Stimulated activated CD4-positive, alpha-beta T cell treated with anti-CD3 and anti-CD28 coated beads, Interleukin-1b, Interleukin-23, amount 100 ng/mL, for 48 hours (primary cell): ENCODE data around the gene ELOVL1.
"Not testable (repeated sequence)": the region's sequence is repeated elsewhere in the genome, so short reads cannot be mapped to it uniquely, and the experiment has no call there.

Experiments
- DNase-seq: peaks from one replicate; pipeline ENCODE4 v3.0.0-alpha.2; 2020

The ELOVL1 gene

DNA sequence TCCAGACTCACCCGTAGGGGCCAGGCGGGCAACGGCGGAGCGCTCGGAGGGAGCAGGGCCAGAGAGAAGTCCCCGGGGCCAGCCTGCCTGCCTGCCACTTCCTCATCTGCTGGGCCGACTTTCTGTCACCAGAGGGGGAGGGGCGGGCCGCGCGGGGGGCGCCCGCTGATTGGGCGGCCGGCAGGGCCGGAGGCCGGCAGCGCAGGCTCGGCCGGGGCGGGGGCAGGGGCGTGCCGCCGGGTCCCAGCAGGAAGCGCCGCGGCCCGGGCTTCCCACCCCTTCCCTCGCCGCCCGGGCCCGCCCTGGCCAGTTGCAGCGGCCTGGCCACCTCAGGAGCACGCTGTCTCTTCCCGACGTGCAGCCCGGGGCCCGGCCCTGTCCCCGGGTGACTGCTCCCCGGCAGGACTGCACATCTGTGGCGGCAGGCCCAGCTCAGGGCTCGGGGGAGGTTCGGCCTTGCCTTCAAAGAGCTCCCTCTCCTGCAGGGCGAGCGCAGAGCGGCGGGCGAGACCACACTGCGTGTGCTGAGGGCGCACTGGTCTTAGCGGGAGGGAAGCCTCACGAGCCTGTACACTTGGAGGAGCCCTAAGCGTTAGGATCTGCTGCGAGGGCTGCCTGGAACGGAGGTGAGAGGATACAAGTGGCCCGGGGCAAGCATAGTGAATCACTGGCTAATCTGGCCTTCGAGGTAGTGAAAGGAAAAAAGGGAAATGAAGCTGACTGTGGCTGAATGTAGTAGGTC is at the start of gene ELOVL1:
Gene ELOVL1 (minus strand): TSS at position 108 of the 742 bp plus-strand sequence. CDS start 2,402 bp downstream, outside the sequence.
- DNase-seq: peak; percentile 86

DNA sequence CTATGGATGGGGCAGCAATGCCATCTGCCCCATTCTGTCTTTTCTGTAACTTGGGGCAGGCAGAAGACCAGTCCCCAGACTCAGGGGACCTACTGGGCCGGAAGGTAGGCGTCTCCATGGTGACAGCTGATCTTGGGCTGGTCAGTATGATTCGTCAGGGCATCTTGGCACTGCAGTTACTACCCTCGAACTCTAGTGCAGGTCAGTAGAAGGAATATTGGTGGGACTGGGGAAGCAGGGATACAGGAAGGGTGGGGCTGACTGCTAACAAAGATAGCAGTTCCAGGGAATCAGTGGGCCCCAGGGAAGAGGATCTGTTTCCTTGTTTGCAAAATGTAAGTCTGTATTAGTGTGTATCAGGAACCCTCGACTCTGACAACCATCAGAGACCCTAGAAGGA is 48.1 kb upstream of the ELOVL1 start:
- no peak for DNase-seq

DNA sequence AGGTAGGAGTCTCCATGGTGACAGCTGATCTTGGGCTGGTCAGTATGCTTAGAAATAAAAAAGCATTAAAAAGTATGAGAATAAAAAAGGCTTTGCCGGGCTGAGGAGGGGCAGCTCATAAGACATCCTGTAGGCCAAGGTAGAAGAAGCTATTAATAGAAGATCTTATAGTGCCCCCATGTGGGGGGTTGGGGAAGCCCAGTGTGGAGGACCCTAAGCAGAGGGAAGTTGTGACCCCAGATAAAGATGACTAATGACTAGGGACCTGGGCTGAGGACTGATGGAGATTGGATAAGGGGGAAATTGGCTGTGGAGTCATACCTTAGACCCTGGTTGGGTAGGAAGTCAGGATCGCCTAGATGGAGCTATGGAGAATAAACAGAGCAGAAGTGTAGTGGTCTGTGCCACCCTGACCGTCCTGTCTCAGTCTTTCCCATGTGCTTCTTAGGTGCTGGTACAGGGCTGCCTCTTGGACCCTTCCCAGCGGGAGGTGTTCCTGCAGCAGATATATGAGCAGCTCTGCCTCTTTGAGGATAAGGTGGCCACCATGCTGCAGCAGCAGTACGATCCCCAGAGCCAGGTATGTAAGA is 46.9 kb upstream of the ELOVL1 start:
- peak; percentile 39 for DNase-seq

DNA sequence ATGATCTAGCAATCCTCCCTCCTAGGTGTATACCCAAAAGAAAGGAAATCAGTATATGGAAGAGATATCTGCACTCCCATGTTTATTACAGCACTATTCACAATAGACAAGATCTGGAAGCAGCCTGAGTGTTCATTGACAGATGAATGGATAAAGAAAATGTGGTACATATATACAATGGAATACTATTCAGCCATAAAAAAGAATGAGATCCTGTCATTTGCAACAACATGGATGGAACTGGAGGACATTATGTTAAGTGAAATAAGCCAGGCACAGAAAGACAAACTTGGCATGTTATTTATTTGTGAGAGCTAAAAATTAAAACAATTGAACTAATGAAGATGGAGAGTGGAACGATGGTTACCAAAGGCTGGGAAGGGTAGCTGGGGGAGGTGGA is 45.6 kb upstream of the ELOVL1 start:
- DNase-seq: not testable (repeated sequence)

DNA sequence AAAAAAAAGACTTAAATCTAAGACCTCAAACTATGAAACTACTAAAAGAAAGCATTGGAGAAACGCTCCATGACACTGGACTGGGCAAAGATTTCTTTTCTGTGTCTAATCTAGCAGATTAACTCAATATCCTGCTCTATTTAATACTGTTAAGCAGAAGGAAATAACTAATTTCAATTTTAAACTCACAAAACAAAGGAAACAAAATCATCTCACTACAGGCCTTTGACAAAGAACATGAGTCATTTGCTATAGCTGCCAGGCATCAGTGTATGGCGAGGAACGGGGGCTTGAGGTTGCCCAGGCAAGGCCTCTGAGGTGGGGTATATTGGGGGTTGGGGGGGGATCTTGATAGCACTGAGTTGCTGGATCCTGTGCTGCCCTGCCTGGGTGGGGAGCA is 42.8 kb upstream of the ELOVL1 start:
- no peak for DNase-seq

- no peak for DNase-seq
Observed at GRCh38 chr1:43405876-43406234, 38.0 kb upstream of the ELOVL1 start.

- DNase-seq: no peak
Observed at GRCh38 chr1:43405219-43405875, 37.5 kb upstream of the ELOVL1 start.

GRCh38 chr1:43404353-43404752 is 36.5 kb upstream of the ELOVL1 start:
- DNase-seq: no peak

DNA sequence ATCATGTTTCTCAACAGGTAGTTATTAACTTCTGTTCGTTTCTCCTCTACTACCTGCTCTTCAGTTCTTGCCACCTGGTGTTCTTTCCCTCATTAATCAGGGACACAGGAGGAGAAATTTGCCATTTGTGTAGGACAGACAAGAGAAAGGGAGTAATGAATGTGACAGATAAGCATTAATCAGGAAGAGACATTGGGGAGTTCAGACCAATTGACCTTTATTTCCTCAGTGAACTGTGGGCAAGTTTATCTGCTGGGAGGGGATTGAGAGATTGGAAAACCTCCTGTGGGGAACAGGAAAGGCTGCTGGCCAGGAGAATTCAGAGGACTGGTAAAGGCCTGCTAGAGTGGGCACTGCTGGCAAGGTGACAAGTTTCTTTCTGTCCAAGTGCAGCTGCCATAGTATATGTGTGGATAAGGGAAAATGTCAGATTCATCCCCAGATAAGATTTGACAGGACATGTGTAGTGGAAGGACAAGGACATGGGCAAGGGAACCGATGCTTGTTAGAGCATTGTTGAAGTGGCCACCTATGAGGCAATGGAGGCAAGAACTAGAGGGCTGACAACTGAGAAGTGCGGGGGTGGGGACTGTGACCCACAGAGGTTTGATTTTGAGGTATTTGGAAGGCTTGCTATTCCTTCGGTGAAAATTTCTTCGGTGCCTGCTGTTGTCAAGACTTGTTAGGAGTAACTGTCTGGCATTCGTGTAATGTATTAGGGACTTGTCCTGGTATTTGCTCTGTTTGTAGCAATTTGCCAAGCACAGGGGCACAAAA is 34.5 kb upstream of the ELOVL1 start:
- DNase-seq: no peak

GRCh38 chr1:43400441-43400840 is 32.6 kb upstream of the ELOVL1 start:
- DNase-seq: not testable (repeated sequence)

GRCh38 chr1:43398227-43398626 is 30.4 kb upstream of the ELOVL1 start:
- DNase-seq: no peak

DNA sequence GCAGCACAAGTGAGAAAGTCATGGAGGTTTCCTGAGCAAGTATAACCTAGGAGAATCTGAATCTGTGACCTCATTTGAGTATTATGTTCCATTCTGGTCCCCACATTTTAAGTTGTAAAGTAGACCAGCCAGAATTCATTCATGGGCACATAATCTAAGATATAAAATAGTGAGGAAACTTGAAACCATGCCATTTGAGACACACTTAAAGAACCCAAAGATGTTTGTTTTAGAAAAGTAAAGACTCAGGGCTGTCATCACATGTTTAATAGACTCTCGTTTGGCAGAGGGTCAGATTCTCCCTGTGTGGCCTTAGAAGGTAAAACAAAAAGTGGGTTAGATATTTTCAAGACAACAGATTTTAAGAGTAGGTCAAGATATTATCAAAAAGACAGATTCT is 28.2 kb upstream of the ELOVL1 start:
- DNase-seq: no peak

GRCh38 chr1:43395523-43395922 is 27.7 kb upstream of the ELOVL1 start:
- DNase-seq: no peak

- DNase-seq: no peak
Observed at GRCh38 chr1:43392702-43393101, 24.9 kb upstream of the ELOVL1 start.

GRCh38 chr1:43389326-43390313 is 21.8 kb upstream of the ELOVL1 start, which contains the start of the genes MED8 and SZT2:
TSS of gene MED8 (minus strand) at chr1:43389800. CDS start at chr1:43389764, 36 bp downstream.
TSS of gene SZT2 (plus strand) at chr1:43389899. CDS start at chr1:43389969, 70 bp downstream.
- peak; percentile 94 for DNase-seq

DNA sequence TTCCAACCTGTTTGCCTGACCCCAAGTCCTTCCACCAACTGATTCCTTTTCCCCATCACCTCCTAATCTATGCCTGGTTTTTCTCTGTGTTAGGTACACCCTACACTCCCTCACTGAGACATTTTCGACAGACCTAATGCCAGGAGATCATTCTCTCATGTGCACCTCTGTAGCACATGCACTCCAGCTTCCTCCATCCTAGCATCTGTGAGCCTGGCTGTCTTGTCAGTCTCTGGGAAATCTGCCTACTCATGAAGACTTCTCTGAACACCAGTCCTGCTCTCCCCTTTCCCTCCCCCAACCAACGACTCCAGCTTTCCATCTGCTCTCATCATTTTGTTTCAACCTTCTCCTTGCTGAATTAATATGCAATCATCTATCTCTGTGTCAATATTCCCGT is 20.8 kb upstream of the ELOVL1 start:
- no peak for DNase-seq

DNA sequence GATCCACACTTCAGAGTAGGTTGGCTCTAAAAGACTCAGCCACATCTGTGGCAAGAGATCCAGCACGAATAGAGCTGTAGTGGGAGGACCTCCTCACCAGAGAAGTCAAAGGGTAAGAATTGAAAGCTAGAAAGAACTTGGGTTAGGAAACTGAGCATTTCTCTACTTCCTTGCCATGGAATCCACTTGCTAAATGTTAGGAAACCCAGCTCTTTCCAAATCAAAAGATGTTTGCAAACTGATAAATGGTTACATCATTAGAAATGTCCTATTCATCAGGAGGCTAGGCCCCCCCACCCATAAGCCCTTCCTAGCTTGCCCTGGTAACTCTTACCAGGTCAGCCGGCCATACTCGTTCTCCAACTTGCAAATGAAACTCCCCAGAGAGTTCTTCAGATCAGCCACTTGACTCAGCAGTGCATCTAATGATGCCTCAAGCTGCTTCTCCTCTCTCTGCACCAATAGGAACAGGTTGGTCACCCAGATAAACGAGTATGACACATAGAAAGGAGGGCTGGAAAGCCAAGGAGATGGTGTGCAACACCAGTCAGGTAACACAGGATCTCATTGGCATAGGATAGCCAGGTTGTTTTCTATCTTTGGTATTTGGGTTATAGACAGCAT is 20.3 kb upstream of the ELOVL1 start:
- no peak for DNase-seq

DNA sequence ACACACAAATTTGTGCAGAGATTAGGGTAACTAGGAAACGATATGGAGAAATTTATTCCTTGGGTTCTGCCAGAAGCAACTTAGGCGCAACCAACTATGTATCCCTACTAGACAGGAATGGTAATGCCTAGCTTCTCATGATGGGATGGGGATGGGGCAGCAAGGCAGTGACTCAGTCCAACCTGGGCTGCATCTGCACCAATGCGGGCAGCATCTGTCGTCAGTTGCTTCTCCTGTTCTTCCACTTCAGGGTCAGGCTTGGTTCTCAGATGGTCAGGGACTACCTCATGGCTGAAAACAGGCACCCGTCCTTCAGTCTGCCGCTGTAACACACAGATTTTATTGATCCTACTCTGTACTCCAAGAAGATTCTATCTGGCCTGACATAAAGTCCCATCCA is 18.9 kb upstream of the ELOVL1 start:
- DNase-seq: no peak

GRCh38 chr1:43383449-43383848 is 15.6 kb upstream of the ELOVL1 start:
- no peak for DNase-seq

DNA sequence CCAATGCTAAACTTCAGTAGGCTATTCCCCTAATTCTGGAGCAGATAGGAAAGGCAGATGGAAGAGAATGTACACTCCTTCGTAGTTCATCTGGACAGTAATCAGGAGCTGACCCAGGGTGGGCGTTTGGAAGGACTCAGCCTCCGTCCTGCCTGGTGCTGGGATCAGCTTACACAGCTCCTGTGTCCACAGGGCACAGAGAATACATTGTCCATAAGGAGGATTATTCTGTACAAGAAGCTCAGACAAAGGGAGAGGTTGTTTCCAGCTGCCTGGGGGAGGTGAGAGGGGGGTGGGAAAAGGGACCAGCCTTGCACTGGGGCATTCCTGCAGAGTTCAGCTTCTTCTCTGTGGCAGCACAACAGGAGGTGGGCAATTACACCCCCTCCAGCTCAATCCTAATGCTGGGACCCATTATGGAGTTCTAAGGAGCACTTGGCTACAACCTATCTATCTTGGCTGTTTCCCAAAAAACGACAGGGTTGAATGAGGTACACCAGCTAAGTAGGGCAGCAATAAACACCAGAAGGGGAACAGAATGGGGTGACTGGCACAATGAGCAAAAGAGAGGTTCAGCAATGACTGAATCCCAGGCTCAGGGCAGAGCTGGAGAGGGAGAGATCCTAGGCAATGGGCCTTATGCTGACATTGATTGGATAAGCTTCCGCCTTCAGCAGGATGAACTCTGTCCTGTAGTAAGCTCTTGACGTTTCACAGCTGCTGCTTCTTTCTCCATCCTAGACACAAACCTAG is 14.4 kb upstream of the ELOVL1 start:
- no peak for DNase-seq

GRCh38 chr1:43381612-43382011 is 13.8 kb upstream of the ELOVL1 start:
- DNase-seq: no peak
